Stimulated activated CD4-positive, alpha-beta T cell treated with anti-CD3 and anti-CD28 coated beads, Interleukin-15, amount 100 ng/mL, for 24 hours (primary cell): ENCODE measurements around the gene NCOA6.
A peak's percentile ranks its signal among the peaks of the same experiment; 100 is the strongest.

Experiments
- DNase-seq: peaks from one replicate; pipeline ENCODE4 v3.0.0-alpha.2; 2020

The NCOA6 gene

GRCh38 chr20:34825530-34826362 lies at the start of gene NCOA6:
Gene NCOA6, minus strand, starts transcription at chr20:34825651. Its CDS starts 43,296 bp downstream, at chr20:34782355.
- DNase-seq, result peak; percentile 88

GRCh38 chr20:34874094-34874654 lies 48.7 kb upstream of the NCOA6 start:
- peak; percentile 73 for DNase-seq

DNA sequence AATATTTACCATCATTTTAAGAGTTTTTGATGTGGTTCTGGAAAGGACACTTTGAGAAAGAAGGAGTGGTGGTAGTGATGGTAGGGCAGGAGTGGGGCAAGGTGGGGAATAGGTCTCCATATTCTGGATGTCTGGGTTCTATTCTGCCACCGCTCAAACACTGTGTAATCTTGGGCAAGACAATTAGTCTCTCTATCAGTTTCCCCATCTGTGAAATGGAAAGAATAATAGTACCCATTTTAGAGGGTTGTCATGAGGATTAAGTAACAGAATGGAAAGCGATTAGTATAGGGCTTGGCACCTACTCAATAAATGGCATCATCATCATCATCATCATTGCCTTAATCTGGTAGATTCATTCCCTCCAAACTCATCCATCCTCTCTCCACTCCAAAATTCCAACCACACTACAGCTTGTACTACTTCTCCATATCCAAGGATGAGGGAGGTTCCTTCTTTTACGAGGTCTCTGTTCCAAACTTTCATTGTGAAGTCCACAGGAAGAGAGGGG lies 48.2 kb upstream of the NCOA6 start:
- no peak for DNase-seq

GRCh38 chr20:34872622-34873224 lies 47.3 kb upstream of the NCOA6 start, which contains the start of gene GGT7:
Gene GGT7, minus strand, starts transcription at chr20:34872856. Its CDS starts 41 bp downstream, at chr20:34872815.
- peak; percentile 91 for DNase-seq

- DNase-seq, result no peak
These were observed 46.6 kb upstream of the NCOA6 start for GRCh38 chr20:34871966-34872621.

- DNase-seq, result no peak
These were observed 46.0 kb upstream of the NCOA6 start for GRCh38 chr20:34871320-34871926.

GRCh38 chr20:34864216-34864615 lies 38.8 kb upstream of the NCOA6 start:
- no peak for DNase-seq

GRCh38 chr20:34863421-34863965 lies 38.0 kb upstream of the NCOA6 start:
- DNase-seq, result no peak

- no peak for DNase-seq
These were observed 37.3 kb upstream of the NCOA6 start for GRCh38 chr20:34862724-34863123.

GRCh38 chr20:34861386-34862084 lies 36.1 kb upstream of the NCOA6 start:
- DNase-seq, result no peak

- no peak for DNase-seq
These were observed 34.5 kb upstream of the NCOA6 start for GRCh38 chr20:34859826-34860545.

GRCh38 chr20:34859367-34859766 lies 33.9 kb upstream of the NCOA6 start:
- DNase-seq, result no peak

DNA sequence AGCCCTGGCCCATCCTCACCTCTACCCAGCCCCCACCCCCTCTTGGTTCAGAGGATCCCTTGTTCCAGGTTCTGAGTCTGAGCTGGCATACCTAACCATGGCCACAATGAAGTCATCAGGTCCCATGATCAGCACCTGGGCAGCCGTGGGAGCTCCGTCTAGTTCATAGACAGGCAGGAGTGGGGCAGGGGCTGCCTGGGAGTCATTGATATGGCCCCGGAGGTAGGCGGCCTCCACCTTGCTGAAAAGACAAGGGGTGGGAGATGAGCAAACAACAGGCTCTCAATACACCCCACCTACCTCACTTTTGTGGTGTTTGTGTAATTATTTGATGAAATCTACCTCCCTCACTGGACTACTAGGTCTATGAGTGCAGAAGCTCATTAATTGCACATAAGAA lies 26.8 kb upstream of the NCOA6 start:
- DNase-seq, result no peak

DNA sequence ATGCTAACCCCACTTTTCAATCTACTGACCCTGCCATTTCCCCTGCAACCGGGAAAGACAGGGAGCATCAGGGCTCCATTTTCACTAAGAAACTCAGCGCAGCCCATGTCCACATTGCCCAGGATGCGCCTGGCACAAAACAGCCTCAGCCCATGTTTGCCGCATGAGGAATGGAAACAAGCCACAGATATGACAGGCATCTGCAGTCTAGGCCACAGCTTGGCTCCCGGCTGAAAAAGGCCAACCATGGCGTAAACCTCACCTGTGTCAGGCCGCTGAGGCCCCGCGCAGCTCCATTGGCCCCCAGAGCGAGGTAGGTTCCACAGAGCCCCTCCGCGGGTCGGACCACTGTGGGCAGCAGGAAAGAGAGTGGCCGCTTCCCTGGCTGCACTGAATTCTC lies 25.5 kb upstream of the NCOA6 start:
- DNase-seq, result no peak

DNA sequence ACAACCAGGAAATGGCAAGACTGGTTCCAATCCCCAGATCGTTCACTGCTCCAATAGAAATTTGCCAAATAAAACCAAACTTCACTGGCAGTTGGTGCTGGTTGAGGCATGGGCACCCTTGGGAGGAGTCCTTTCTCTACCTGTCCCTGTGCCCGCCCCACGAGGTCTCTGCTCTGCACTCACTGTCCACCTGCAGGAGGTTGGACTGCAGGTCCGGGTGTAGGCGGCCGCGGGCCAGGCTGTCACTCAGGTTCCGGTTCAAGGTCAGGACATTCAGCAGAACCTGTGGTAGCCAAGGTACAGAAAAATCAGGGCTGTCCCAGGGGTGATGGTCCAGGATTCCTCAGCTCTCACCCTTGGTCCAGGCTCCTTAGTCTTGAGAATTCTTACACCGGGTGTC lies 24.3 kb upstream of the NCOA6 start:
- no peak for DNase-seq

GRCh38 chr20:34848597-34848996 lies 23.1 kb upstream of the NCOA6 start:
- no peak for DNase-seq

GRCh38 chr20:34843421-34843820 lies 18.0 kb upstream of the NCOA6 start:
- no peak for DNase-seq

DNA sequence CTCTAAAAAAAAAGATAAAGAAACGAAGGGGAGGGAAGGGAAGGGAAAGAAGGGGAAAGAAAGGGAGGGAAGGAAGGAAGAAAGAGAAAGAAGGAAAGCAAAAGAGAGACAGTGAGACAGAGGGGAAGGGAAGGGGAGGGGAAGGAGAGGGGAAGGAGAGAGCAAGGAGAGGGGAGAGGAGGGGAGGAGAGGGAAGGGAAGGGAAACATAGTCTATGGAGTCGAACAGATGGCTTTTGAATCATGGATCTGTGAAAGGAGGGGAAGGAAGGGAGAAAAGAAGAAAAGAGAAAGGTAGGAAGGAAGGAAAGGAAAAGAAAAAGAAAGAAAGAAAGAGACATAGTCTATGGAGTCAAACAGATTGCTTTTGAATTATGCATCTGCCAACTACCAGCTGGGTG lies 16.7 kb upstream of the NCOA6 start:
- no peak for DNase-seq

DNA sequence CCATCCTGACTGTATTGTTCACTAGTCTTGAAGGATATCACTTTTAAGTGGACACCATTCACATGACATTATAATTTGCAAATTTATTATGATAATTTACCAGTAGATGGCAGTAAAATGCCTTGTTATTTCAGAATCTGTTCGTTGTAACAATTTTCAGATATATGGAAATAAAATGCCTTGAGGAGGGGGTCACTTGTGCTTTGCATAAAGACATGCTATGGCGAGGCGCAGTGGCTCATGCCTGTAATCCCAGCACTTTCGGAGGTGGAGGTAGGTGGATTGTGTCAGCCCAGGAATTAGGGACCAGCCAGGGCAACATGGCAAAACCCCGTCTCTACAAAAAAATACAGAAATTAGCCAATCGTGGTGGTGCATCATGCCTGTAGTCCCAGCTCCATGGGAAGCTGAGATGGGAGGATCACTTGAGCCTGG lies 9.0 kb upstream of the NCOA6 start:
- DNase-seq, result no peak

GRCh38 chr20:34831936-34832335 lies 6.5 kb upstream of the NCOA6 start:
- no peak for DNase-seq

- DNase-seq, result no peak
These were observed 3.7 kb upstream of the NCOA6 start for GRCh38 chr20:34829191-34829590.
